GM12878 (cell line): ENCODE data around the gene ALG3. TPM values are rescaled to one million over a fixed set of nuclear protein-coding genes. Genes with fewer than 3 reads are reported as not detected.

Source experiments
- ATAC-seq: fragments of 200-7000 bp; cut with Tn5 transposase; 3 replicates; pipeline ENCODE4 v1.9.1; 2020; ENCODE audit warnings: mild to moderate bottlenecking, moderate library complexity
- BruUV-seq: library from RNA; stranded (reverse); fragments of 400-500 nt; replicated peaks from 2 replicates; lab custom pipeline; 2021; lab: Mats Ljungman, UMichigan
- CTCF ChIA-PET: fragments of 300-600 bp; sonication (Branson Sonifier 250); formaldehyde crosslinking; extraction: SDS; loops from one replicate; lab custom pipeline; 2021; ENCODE audit warnings: inconsistent platforms; lab: Yijun Ruan, JAX
- POLR2A ChIA-PET: fragments of 350-600 bp; formaldehyde crosslinking; extraction: SDS; loops from one replicate; lab custom pipeline; 2021; ENCODE audit warnings: inconsistent platforms; lab: Charles Lee
- RAD21 ChIA-PET: fragments of 300-600 bp; sonication (Branson Sonifier 250); formaldehyde crosslinking; loops from one replicate; lab custom pipeline; 2023; ENCODE audit warnings: antibody characterized with exemption; ENCODE audit not compliant: unreplicated experiment; lab: Charles Lee
- SMC1A ChIA-PET: fragments of 300-600 bp; sonication (Branson Sonifier 250); formaldehyde crosslinking; loops from one replicate; lab custom pipeline; 2023; ENCODE audit not compliant: unreplicated experiment, uncharacterized antibody; lab: Charles Lee
- DNase-seq: peaks from one replicate; pipeline ENCODE4 v3.0.0-alpha.2; 2011; ENCODE audit warnings: low read depth, low spot score
- FAIRE-seq: peaks from 3 replicates; lab custom pipeline; 2011; peaks lifted over from hg19 to GRCh38; lab: Jason Lieb, UNC
- H2AFZ ChIP-seq: 2 replicates; pipeline ENCODE4 v1.6.0; 2011; ENCODE audit warnings: low read depth, low read length, control low read depth; ENCODE audit not compliant: control insufficient read depth
- H3K27ac ChIP-seq: 2 replicates; pipeline ENCODE4 v1.5.1; 2011; ENCODE audit warnings: control low read depth; ENCODE audit not compliant: control insufficient read depth, insufficient read depth
- H3K27me3 ChIP-seq, 2 experiments: replicated peaks in 1 of 2; 2 replicates each; pipeline versions ENCODE4 v1.6.0 to v1.6.1; 2011; ENCODE audit warnings: low read length in 1 of 2; ENCODE audit not compliant: control insufficient read depth in 2 of 2, insufficient read depth in 2 of 2
- H3K36me3 ChIP-seq, 2 experiments: 2 replicates each; pipeline ENCODE4 v1.5.1; 2011; ENCODE audit warnings: low read length in 1 of 2; ENCODE audit not compliant: control insufficient read depth in 2 of 2, insufficient read depth in 2 of 2
- H3K4me1 ChIP-seq: 2 replicates; pipeline ENCODE4 v1.6.1; 2011; ENCODE audit warnings: mild to moderate bottlenecking, low read length, moderate library complexity, mixed read lengths; ENCODE audit not compliant: control insufficient read depth, insufficient read depth
- H3K4me2 ChIP-seq: 2 replicates; pipeline ENCODE4 v1.6.0; 2011; ENCODE audit warnings: control low read depth; ENCODE audit not compliant: control insufficient read depth, insufficient read depth
- H3K4me3 ChIP-seq: fragments of 200-600 bp; sonication (generic); 2 replicates; pipeline ENCODE4 v1.5.1; 2016
- H3K79me2 ChIP-seq: 2 replicates; pipeline ENCODE4 v1.6.0; 2011; ENCODE audit warnings: low read length; ENCODE audit not compliant: control insufficient read depth, insufficient read depth
- H3K9ac ChIP-seq: 2 replicates; pipeline ENCODE4 v1.8.0; 2011; ENCODE audit warnings: low read length, control low read depth, mixed read lengths; ENCODE audit not compliant: control insufficient read depth, insufficient read depth
- H3K9me3 ChIP-seq: replicated peaks from 3 replicates; pipeline ENCODE4 v1.5.1; 2011; ENCODE audit warnings: mild to moderate bottlenecking, low read length; ENCODE audit not compliant: control insufficient read depth, insufficient read depth
- H4K20me1 ChIP-seq: 2 replicates; pipeline ENCODE4 v1.6.0; 2011; ENCODE audit not compliant: control insufficient read depth, insufficient read depth
- ATF2 ChIP-seq: IDR thresholded peaks from 2 replicates; pipeline ENCODE4 v1.6.1; 2012; ENCODE audit warnings: low read length, inconsistent platforms
- BCL3 ChIP-seq: IDR thresholded peaks from 2 replicates; pipeline ENCODE4 v1.6.1; 2011; ENCODE audit warnings: borderline replicate concordance, low read depth, mild to moderate bottlenecking, moderate library complexity, low read length; ENCODE audit not compliant: insufficient read depth, poor library complexity, severe bottlenecking
- BRCA1 ChIP-seq: IDR thresholded peaks from 2 replicates; pipeline ENCODE4 v1.6.1; 2011; ENCODE audit warnings: low read depth, low read length, improper control_type of control experiment
- CREB1 ChIP-seq: IDR thresholded peaks from 2 replicates; pipeline ENCODE4 v1.6.1; 2012; ENCODE audit warnings: low read depth, mild to moderate bottlenecking, inconsistent platforms
- CTCF ChIP-seq, 3 experiments: IDR thresholded peaks in 2 of 3; conservative IDR thresholded peaks in 1 of 3; 2 replicates each; pipeline ENCODE4 v1.5.1; 2011; ENCODE audit warnings: low read depth in 3 of 3, low read length in 3 of 3, mild to moderate bottlenecking in 3 of 3, control low read depth in 2 of 3, moderate library complexity in 2 of 3, inconsistent platforms in 1 of 3, mixed read lengths in 1 of 3; ENCODE audit not compliant: control insufficient read depth in 2 of 3, insufficient read depth in 1 of 3; ENCODE audit errors: extremely low read depth in 1 of 3
- MTA3 ChIP-seq: IDR thresholded peaks from 2 replicates; pipeline ENCODE4 v1.6.1; 2012; ENCODE audit warnings: low read length, inconsistent platforms, borderline replicate concordance
- MYC ChIP-seq: IDR thresholded peaks from 2 replicates; pipeline ENCODE4 v1.6.1; 2011; ENCODE audit warnings: mild to moderate bottlenecking, low read length, moderate library complexity, inconsistent platforms; ENCODE audit not compliant: insufficient read depth, insufficient replicate concordance, insufficient read length, severe bottlenecking
- NRF1 ChIP-seq: conservative IDR thresholded peaks from 2 replicates; pipeline ENCODE4 v1.6.1; 2011; ENCODE audit warnings: mild to moderate bottlenecking, low read depth, low read length, improper control_type of control experiment
- PAX8 ChIP-seq: fragments of 450-650 bp; IDR thresholded peaks from 2 replicates; pipeline ENCODE4 v1.6.1; 2017; ENCODE audit warnings: mild to moderate bottlenecking, moderate library complexity
- SIN3A ChIP-seq: IDR thresholded peaks from 2 replicates; pipeline ENCODE4 v1.6.1; 2012; ENCODE audit warnings: low read depth, low read length, improper control_type of control experiment
- SRF ChIP-seq, 2 experiments: IDR thresholded peaks; 2 replicates each; pipeline ENCODE4 v1.6.1; 2011; ENCODE audit warnings: low read depth in 2 of 2, low read length in 2 of 2, mild to moderate bottlenecking in 1 of 2, moderate library complexity in 1 of 2
- SUZ12 ChIP-seq: fragments of 200-600 bp; sonication (generic); IDR thresholded peaks from one replicate; pipeline ENCODE4 v1.6.1; 2018; ENCODE audit warnings: antibody characterized with exemption, mild to moderate bottlenecking; ENCODE audit not compliant: unreplicated experiment
- TBL1XR1 ChIP-seq: IDR thresholded peaks from 2 replicates; pipeline ENCODE4 v1.6.1; 2012; ENCODE audit warnings: low read depth, low read length, improper control_type of control experiment
- ZNF217 ChIP-seq: fragments of 450-650 bp; IDR thresholded peaks from 2 replicates; pipeline ENCODE4 v1.6.1; 2017; ENCODE audit warnings: antibody characterized with exemption, mild to moderate bottlenecking
- WGBS: methylation state at CpG from one replicate; pipeline ENCODE4 v1.1.6; 2016; ENCODE audit warnings: low lambda C conversion rate; ENCODE audit not compliant: insufficient replicate concordance, insufficient coverage; ENCODE audit errors: missing lambda C conversion rate; 5-methylcytosine and 5-hydroxymethylcytosine counted together
- in situ Hi-C: fragments of 300-500 bp; cut with MboI; formaldehyde crosslinking; loops from 9 replicates; pipeline ENCODE4 v1.14.3; 2018; ENCODE audit warnings: mixed read lengths
- intact Hi-C: fragments of 100-400 bp; cut with micrococcal nuclease; formaldehyde crosslinking; loops from one replicate; pipeline ENCODE4 v1.14.2; 2022; ENCODE audit not compliant: unreplicated experiment
- polyA plus RNA-seq, 11 experiments: library from polyadenylated mRNA; depleted of rRNA in 4 of 11; unstranded in 6 of 11; stranded (reverse) in 5 of 11; fragments of >200 nt; fragmentation: Nextera tagmentation in 4 of 11; fragmentation: Illumina TruSeq in 1 of 11; extraction: Ambion mirVana in 4 of 11; extraction: Trizol in 1 of 11; gene quantifications; 1 replicate in 1 of 11; 2 replicates in 10 of 11; pipeline versions ENCODE4 v1.2.1 to v1.2.3, GENCODE V29; 2011 to 2016; ENCODE audit warnings: inconsistent platforms in 2 of 11, missing spikeins in 2 of 11, low read depth in 1 of 11
- total RNA-seq, 4 experiments: library from RNA; depleted of rRNA in 3 of 4; stranded (reverse); fragments of >200 nt in 3 of 4; fragmentation: Illumina TruSeq in 1 of 4; extraction: Trizol in 1 of 4; gene quantifications; 2 replicates each; pipeline versions ENCODE4 v1.2.1 to v1.2.3, GENCODE V29; 2013 to 2021

ALG3 gene
- total and polyA plus RNA-seq, 10 of the 15 experiments (the other 5 are each of a cell fraction or from before 2014, with no cell fraction given): 13.6 to 84.7 (median 39.4) TPM

GRCh38 chr3:184242297-184242685, 6.5 kb downstream of the ALG3 start (continued):
- TF ChIP-seq ZNF217: no peak
- no peak for TF ChIP-seq MYC
- no peak for TF ChIP-seq MTA3
- TF ChIP-seq, all 136 proteins: peak for 0

- Histone ChIP-seq H3K4me2 (no peak overlapping the region), H4K20me1 (no peaks in the 10 kb centered on the region), H3K27ac (no peak overlapping the region), H3K36me3 (peaks cover 17 to 20% of the 10 kb centered on the region in 2 experiments), H3K9ac (no peak overlapping the region), H3K9me3 (no peaks in the 10 kb centered on the region), H3K79me2 (no peaks in the 10 kb centered on the region), H2AFZ (no peak overlapping the region), H3K4me1 (no peaks in the 10 kb centered on the region), H3K27me3 (no peaks in the 10 kb centered on the region), H3K4me3 (no peak overlapping the region)
- peak; percentile 56 for ATAC-seq
- in situ Hi-C loops (no loop called here), intact Hi-C loops (no loop called here)
- no TSS peak for BruUV-seq
- no peak for DNase-seq
- POLR2A ChIA-PET: no interaction called here
- WGBS: 61% methylated on average over 39 of the region's 46 CpGs
- RAD21 ChIA-PET: no interaction called here
- FAIRE-seq: no peak
- CTCF ChIA-PET: interaction anchor here (0.6 to 3.4 kb wide), 3 partner anchors 14 to 570 kb away, joined by 3 to 11 read pairs (median 4); no protein-coding TSS in a partner anchor
- SMC1A ChIA-PET: no interaction called here
- no peak for TF ChIP-seq PAX8
- TF ChIP-seq ATF2: no peak
- TF ChIP-seq CTCF (IDR thresholded peaks at IDR 0.05 in 2 of 3, conservative IDR thresholded peaks at IDR 0.05 in 1 of 3; ENCODE audit: control insufficient read depth in 2 of 3, extremely low read depth in 1 of 3, insufficient read depth in 1 of 3, low read depth in 3 of 3, low read length in 3 of 3): peak in 2 of 3 experiments; percentile 28 to 43; a peak in 3 of 6 replicates
- no peak for TF ChIP-seq BCL3
- TF ChIP-seq NRF1: no peak
- no peak for TF ChIP-seq SIN3A
- TF ChIP-seq SRF (IDR thresholded peaks at IDR 0.05; ENCODE audit: low read depth in 2 of 2, low read length in 2 of 2): no peak
- TF ChIP-seq TBL1XR1: no peak
- TF ChIP-seq SUZ12: no peak
- TF ChIP-seq BRCA1: no peak
- TF ChIP-seq CREB1: no peak
These were observed 7.1 kb downstream of the ALG3 start for GRCh38 chr3:184241447-184242296.
